ENCODE results near the gene SIN3A. TPM values are rescaled to one million over a fixed set of nuclear protein-coding genes. Genes with fewer than 3 reads are reported as not detected.
A peak's percentile ranks its signal among the peaks of the same experiment; 100 is the strongest.

The SIN3A gene
- total and polyA plus RNA-seq, 9 of the 15 experiments (the other 6 are each of a cell fraction or from before 2014, with no cell fraction given), result 11.1 to 70.3 (median 25.3) TPM

DNA sequence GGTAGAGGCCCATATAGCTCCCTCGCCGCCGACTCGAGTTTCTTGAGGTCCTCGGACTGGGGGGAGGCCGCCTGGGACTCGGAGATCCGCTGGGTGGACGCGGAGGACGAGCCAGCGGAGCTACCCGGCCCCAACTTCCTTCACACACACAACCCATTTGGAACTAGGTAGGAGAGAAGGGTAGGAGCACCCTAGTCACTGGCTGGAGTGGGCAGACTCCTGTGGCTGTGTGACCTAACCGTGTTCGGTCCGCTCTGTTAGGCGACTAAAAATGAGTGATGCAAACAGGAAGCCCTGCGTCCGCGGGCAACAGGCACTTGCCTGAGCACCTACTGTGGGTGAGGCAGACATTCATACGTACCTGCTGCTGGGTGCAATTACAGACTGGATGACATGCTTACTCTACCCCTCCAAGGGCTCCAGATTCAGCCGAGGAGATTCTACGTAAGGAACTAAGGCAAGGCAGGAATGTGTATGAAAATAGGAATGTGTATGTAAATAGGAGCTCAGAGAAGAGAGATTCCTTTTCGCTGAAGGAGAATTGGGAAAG lies 4.6 kb upstream of the SIN3A start (continued):
- TF ChIP-seq RUNX1 (IDR thresholded peaks at IDR 0.05; ENCODE audit: low read depth) (no peak), ZNF184 (CRISPR knock-in tag; IDR thresholded peaks at IDR 0.05) (no peak), ZBTB1 (CRISPR knock-in tag; IDR thresholded peaks at IDR 0.05; ENCODE audit: borderline replicate concordance, low read depth) (no peak), ZNF23 (CRISPR knock-in tag; IDR thresholded peaks at IDR 0.05) (no peak), SPI1 (IDR thresholded peaks at IDR 0.05; ENCODE audit: borderline replicate concordance, low read depth, low read length) (no peak), PHF21A (IDR thresholded peaks at IDR 0.05; ENCODE audit: borderline replicate concordance, low read depth) (no peak), FOXM1 (IDR thresholded peaks at IDR 0.05; ENCODE audit: low read depth) (no peak), FOXM1 (CRISPR knock-in tag; IDR thresholded peaks at IDR 0.05; ENCODE audit: low read depth) (no peak), ESRRA (IDR thresholded peaks at IDR 0.05; ENCODE audit: borderline replicate concordance, low read depth) (0 out of 2 replicates have a peak, but pooled peaks have one; percentile 10), IRF2 (CRISPR knock-in tag; IDR thresholded peaks at IDR 0.05) (no peak), ZNF140 (CRISPR knock-in tag; IDR thresholded peaks at IDR 0.05) (no peak), ETV1 (tag; conservative IDR thresholded peaks at IDR 0.05; ENCODE audit: low read depth) (peak; percentile 68), NFIC (IDR thresholded peaks at IDR 0.05) (0 out of 2 replicates have a peak, but pooled peaks have one; percentile 15), NONO (IDR thresholded peaks at IDR 0.05; ENCODE audit: low read depth in 2 of 2, low read length in 1 of 2) (no peak), ATF1 (CRISPR knock-in tag; IDR thresholded peaks at IDR 0.05) (no peak), ATF1 (tag; IDR thresholded peaks at IDR 0.05) (peak; percentile 75), ARID1B (IDR thresholded peaks at IDR 0.05) (0 out of 2 replicates have a peak, but pooled peaks have one; percentile 5), SMARCA4 (IDR thresholded peaks at IDR 0.05) (0 out of 2 replicates have a peak, but pooled peaks have one; percentile 9), THRAP3 (IDR thresholded peaks at IDR 0.05; ENCODE audit: borderline replicate concordance) (no peak)
- TF ChIP-seq, protein P1, sequence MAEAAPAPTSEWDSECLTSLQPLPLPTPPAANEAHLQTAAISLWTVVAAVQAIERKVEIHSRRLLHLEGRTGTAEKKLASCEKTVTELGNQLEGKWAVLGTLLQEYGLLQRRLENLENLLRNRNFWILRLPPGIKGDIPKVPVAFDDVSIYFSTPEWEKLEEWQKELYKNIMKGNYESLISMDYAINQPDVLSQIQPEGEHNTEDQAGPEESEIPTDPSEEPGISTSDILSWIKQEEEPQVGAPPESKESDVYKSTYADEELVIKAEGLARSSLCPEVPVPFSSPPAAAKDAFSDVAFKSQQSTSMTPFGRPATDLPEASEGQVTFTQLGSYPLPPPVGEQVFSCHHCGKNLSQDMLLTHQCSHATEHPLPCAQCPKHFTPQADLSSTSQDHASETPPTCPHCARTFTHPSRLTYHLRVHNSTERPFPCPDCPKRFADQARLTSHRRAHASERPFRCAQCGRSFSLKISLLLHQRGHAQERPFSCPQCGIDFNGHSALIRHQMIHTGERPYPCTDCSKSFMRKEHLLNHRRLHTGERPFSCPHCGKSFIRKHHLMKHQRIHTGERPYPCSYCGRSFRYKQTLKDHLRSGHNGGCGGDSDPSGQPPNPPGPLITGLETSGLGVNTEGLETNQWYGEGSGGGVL (CRISPR knock-in tag; IDR thresholded peaks at IDR 0.05), result no peak
- TF ChIP-seq, protein P2, sequence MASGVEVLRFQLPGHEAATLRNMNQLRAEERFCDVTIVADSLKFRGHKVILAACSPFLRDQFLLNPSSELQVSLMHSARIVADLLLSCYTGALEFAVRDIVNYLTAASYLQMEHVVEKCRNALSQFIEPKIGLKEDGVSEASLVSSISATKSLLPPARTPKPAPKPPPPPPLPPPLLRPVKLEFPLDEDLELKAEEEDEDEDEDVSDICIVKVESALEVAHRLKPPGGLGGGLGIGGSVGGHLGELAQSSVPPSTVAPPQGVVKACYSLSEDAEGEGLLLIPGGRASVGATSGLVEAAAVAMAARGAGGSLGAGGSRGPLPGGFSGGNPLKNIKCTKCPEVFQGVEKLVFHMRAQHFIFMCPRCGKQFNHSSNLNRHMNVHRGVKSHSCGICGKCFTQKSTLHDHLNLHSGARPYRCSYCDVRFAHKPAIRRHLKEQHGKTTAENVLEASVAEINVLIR (CRISPR knock-in tag; IDR thresholded peaks at IDR 0.05), result no peak
- TF ChIP-seq, protein P3, sequence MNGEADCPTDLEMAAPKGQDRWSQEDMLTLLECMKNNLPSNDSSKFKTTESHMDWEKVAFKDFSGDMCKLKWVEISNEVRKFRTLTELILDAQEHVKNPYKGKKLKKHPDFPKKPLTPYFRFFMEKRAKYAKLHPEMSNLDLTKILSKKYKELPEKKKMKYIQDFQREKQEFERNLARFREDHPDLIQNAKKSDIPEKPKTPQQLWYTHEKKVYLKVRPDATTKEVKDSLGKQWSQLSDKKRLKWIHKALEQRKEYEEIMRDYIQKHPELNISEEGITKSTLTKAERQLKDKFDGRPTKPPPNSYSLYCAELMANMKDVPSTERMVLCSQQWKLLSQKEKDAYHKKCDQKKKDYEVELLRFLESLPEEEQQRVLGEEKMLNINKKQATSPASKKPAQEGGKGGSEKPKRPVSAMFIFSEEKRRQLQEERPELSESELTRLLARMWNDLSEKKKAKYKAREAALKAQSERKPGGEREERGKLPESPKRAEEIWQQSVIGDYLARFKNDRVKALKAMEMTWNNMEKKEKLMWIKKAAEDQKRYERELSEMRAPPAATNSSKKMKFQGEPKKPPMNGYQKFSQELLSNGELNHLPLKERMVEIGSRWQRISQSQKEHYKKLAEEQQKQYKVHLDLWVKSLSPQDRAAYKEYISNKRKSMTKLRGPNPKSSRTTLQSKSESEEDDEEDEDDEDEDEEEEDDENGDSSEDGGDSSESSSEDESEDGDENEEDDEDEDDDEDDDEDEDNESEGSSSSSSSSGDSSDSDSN (IDR thresholded peaks at IDR 0.05; ENCODE audit: borderline replicate concordance in 1 of 2, low read depth in 2 of 2, low read length in 2 of 2), result 0 out of 4 replicates have a peak, but pooled peaks of 1 of the 2 experiments have one; percentile 15
- TF ChIP-seq, protein P4, sequence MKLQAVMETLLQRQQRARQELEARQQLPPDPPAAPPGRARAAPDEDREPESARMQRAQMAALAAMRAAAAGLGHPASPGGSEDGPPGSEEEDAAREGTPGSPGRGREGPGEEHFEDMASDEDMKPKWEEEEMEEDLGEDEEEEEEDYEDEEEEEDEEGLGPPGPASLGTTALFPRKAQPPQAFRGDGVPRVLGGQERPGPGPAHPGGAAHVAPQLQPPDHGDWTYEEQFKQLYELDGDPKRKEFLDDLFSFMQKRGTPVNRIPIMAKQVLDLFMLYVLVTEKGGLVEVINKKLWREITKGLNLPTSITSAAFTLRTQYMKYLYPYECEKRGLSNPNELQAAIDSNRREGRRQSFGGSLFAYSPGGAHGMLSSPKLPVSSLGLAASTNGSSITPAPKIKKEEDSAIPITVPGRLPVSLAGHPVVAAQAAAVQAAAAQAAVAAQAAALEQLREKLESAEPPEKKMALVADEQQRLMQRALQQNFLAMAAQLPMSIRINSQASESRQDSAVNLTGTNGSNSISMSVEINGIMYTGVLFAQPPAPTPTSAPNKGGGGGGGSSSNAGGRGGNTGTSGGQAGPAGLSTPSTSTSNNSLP (IDR thresholded peaks at IDR 0.05; ENCODE audit: borderline replicate concordance, low read depth, low read length), result no peak

Data from K562 (cell line).